Activated CD8-positive, alpha-beta memory T cell treated with anti-CD3 and anti-CD28 coated beads for 24 hours (primary cell): ENCODE results near the gene FILIP1L.

Experiments
- DNase-seq: peaks from one replicate; pipeline ENCODE4 v3.0.0-alpha.2; 2020

Gene FILIP1L

GRCh38 chr3:100114413-100115030 lies at the start of gene FILIP1L:
Gene FILIP1L (minus strand): TSS chr3:100114501.
- no peak for DNase-seq

- DNase-seq, result no peak
These were observed 49.5 kb upstream of the FILIP1L start for GRCh38 chr3:100163787-100164186.

GRCh38 chr3:100160521-100160920 lies 46.2 kb upstream of the FILIP1L start:
- DNase-seq, result no peak

GRCh38 chr3:100159331-100160153 lies 45.2 kb upstream of the FILIP1L start:
- DNase-seq, result no peak

GRCh38 chr3:100158918-100159330 lies 44.6 kb upstream of the FILIP1L start:
- no peak for DNase-seq

- DNase-seq, result no peak
These were observed 43.4 kb upstream of the FILIP1L start for GRCh38 chr3:100157685-100158084.

- DNase-seq, result no peak
These were observed 41.3 kb upstream of the FILIP1L start for GRCh38 chr3:100155590-100155989.

- DNase-seq, result no peak
These were observed 40.8 kb upstream of the FILIP1L start for GRCh38 chr3:100155128-100155527.

GRCh38 chr3:100154171-100154570 lies 39.9 kb upstream of the FILIP1L start:
- DNase-seq, result no peak

- no peak for DNase-seq
These were observed 36.9 kb upstream of the FILIP1L start for GRCh38 chr3:100151024-100151707.

GRCh38 chr3:100150473-100150872 lies 36.2 kb upstream of the FILIP1L start:
- DNase-seq, result no peak

GRCh38 chr3:100149713-100150415 lies 35.6 kb upstream of the FILIP1L start:
- no peak for DNase-seq

GRCh38 chr3:100149130-100149529 lies 34.8 kb upstream of the FILIP1L start:
- no peak for DNase-seq

GRCh38 chr3:100144255-100144866 lies 30.1 kb upstream of the FILIP1L start:
- no peak for DNase-seq

- DNase-seq, result no peak
These were observed 27.3 kb upstream of the FILIP1L start for GRCh38 chr3:100141586-100141985.

- no peak for DNase-seq
These were observed 26.7 kb upstream of the FILIP1L start for GRCh38 chr3:100140976-100141375.

- DNase-seq, result no peak
These were observed 22.6 kb upstream of the FILIP1L start for GRCh38 chr3:100136921-100137320.

GRCh38 chr3:100131241-100131640 lies 16.9 kb upstream of the FILIP1L start:
- no peak for DNase-seq

- DNase-seq, result no peak
These were observed 15.6 kb upstream of the FILIP1L start for GRCh38 chr3:100129941-100130340.

GRCh38 chr3:100128565-100128964 lies 14.3 kb upstream of the FILIP1L start:
- no peak for DNase-seq

- no peak for DNase-seq
These were observed 13.5 kb upstream of the FILIP1L start for GRCh38 chr3:100127792-100128191.

GRCh38 chr3:100125161-100125938 lies 11.0 kb upstream of the FILIP1L start:
- no peak for DNase-seq
